K562 (cell line): Measurements from ENCODE around the gene POR. TPM values are rescaled to one million over a fixed set of nuclear protein-coding genes. Genes with fewer than 3 reads are reported as not detected.

ENCODE experiments used
- ATAC-seq: fragments of 200-7000 bp; cut with Tn5 transposase; 3 replicates; pipeline ENCODE4 v1.9.1; 2020; ENCODE audit warnings: moderate library complexity
- BruUV-seq: library from RNA; stranded (reverse); fragments of 400-500 nt; replicated peaks from 2 replicates; lab custom pipeline; 2021; lab: Mats Ljungman, UMichigan
- CTCF ChIA-PET: fragments of 300-600 bp; formaldehyde crosslinking; extraction: SDS; loops from one replicate; lab custom pipeline; 2021; ENCODE audit warnings: low intra/inter-chr PET ratio; lab: Yijun Ruan, JAX
- POLR2A ChIA-PET: fragments of 300-600, 350-650 bp; sonication (Branson Sonifier 250); formaldehyde crosslinking; extraction: SDS; loops from one replicate; lab custom pipeline; 2021; ENCODE audit warnings: antibody characterized with exemption, inconsistent platforms; lab: Yijun Ruan, JAX
- DNase-seq, 4 experiments: peaks; one replicate each; pipeline versions ENCODE4 v3.0.0 to v3.0.0-alpha.2; 2011 to 2018; ENCODE audit warnings: low spot score in 3 of 4, mixed read lengths in 3 of 4; ENCODE audit errors: extremely low read depth in 1 of 4
- FAIRE-seq: peaks from 2 replicates; lab custom pipeline; 2011; peaks lifted over from hg19 to GRCh38; lab: Jason Lieb, UNC
- H2AFZ ChIP-seq: 2 replicates; pipeline ENCODE4 v1.6.0; 2011; ENCODE audit warnings: low read depth, low read length, control low read depth, inconsistent platforms
- H3K27ac ChIP-seq: fragments of 200-600 bp; 3 replicates; pipeline ENCODE4 v1.8.0; 2011; ENCODE audit warnings: low read depth, mild to moderate bottlenecking, control low read depth, inconsistent platforms, low read length, moderate library complexity, mixed read lengths; ENCODE audit errors: extremely low read depth
- H3K27me3 ChIP-seq, 2 experiments: fragments of 300-600 bp in 1 of 2; 2 replicates in 1 of 2; 3 replicates in 1 of 2; pipeline versions ENCODE4 v1.6.0 to v1.8.0; 2011; ENCODE audit warnings: inconsistent platforms in 2 of 2, low read length in 2 of 2, mild to moderate bottlenecking in 1 of 2, mixed read lengths in 1 of 2, moderate library complexity in 1 of 2; ENCODE audit not compliant: control insufficient read depth in 2 of 2, insufficient read depth in 2 of 2
- H3K36me3 ChIP-seq: fragments of 300-600 bp; 3 replicates; pipeline ENCODE4 v1.8.0; 2011; ENCODE audit warnings: mild to moderate bottlenecking, low read length, inconsistent platforms; ENCODE audit not compliant: control insufficient read depth, insufficient read depth
- H3K4me1 ChIP-seq, 2 experiments: fragments of 200-600 bp in 1 of 2; replicated peaks in 1 of 2; 2 replicates in 1 of 2; 3 replicates in 1 of 2; pipeline versions ENCODE4 v1.5.1 to v1.8.0; 2011; ENCODE audit warnings: inconsistent platforms in 2 of 2, low read length in 2 of 2, mild to moderate bottlenecking in 1 of 2, mixed read lengths in 1 of 2, moderate library complexity in 1 of 2; ENCODE audit not compliant: control insufficient read depth in 2 of 2, insufficient read depth in 2 of 2
- H3K4me2 ChIP-seq: 2 replicates; pipeline ENCODE4 v1.6.1; 2011; ENCODE audit warnings: low read length, control low read depth, inconsistent platforms, mixed read lengths; ENCODE audit not compliant: insufficient read depth
- H3K4me3 ChIP-seq: fragments of 200-600 bp; sonication (generic), shearing (Covaris generic); 2 replicates; pipeline ENCODE4 v1.5.1; 2016; ENCODE audit warnings: control low read depth, inconsistent platforms
- H3K79me2 ChIP-seq: fragments of 200-600 bp; 3 replicates; pipeline ENCODE4 v1.8.0; 2011; ENCODE audit warnings: low read length, inconsistent platforms; ENCODE audit not compliant: control insufficient read depth, insufficient read depth
- H3K9ac ChIP-seq, 2 experiments: 2 replicates each; pipeline versions ENCODE4 v1.6.0 to v1.6.1; 2011; ENCODE audit warnings: low read depth in 2 of 2, low read length in 2 of 2, control low read depth in 1 of 2, inconsistent platforms in 1 of 2, mild to moderate bottlenecking in 1 of 2, mixed read lengths in 1 of 2; ENCODE audit not compliant: insufficient read depth in 1 of 2
- H3K9me1 ChIP-seq: one replicate; pipeline ENCODE4 v1.6.0; 2011; ENCODE audit warnings: inconsistent platforms, mild to moderate bottlenecking, low read length, moderate library complexity; ENCODE audit not compliant: control insufficient read depth, insufficient read depth
- H3K9me3 ChIP-seq: replicated peaks from 2 replicates; pipeline ENCODE4 v1.5.1; 2011; ENCODE audit warnings: low read depth, low read length, inconsistent platforms; ENCODE audit not compliant: control insufficient read depth, insufficient read depth
- H4K20me1 ChIP-seq: replicated peaks from 2 replicates; pipeline ENCODE4 v1.6.1; 2011; ENCODE audit warnings: low read length, inconsistent platforms, mixed read lengths; ENCODE audit not compliant: control insufficient read depth, insufficient read depth
- CBX5 ChIP-seq: IDR thresholded peaks from 2 replicates; pipeline ENCODE4 v1.6.1; 2014; ENCODE audit warnings: low read depth, borderline replicate concordance
- E4F1 ChIP-seq: fragments of 250-450 bp; sonication (Bioruptor Pico); IDR thresholded peaks from 2 replicates; pipeline ENCODE4 v1.5.0; 2021; ENCODE audit warnings: mild to moderate bottlenecking, borderline replicate concordance
- HDAC8 ChIP-seq: fragments of 450-650 bp; IDR thresholded peaks from 2 replicates; pipeline ENCODE4 v1.6.1; 2016; ENCODE audit warnings: mild to moderate bottlenecking, missing genetic modification characterization, moderate library complexity, missing compliant biosample characterization
- HMGN3 ChIP-seq: IDR thresholded peaks from 2 replicates; pipeline ENCODE4 v1.6.1; 2011; ENCODE audit warnings: borderline replicate concordance, low read depth, mild to moderate bottlenecking, mixed read lengths, low read length; ENCODE audit not compliant: insufficient read length; ENCODE audit errors: extremely low read depth
- LCOR ChIP-seq: sonication (generic); formaldehyde crosslinking; IDR thresholded peaks from 2 replicates; pipeline ENCODE4 v1.8.0; 2022; ENCODE audit warnings: mild to moderate bottlenecking, missing genetic modification reagents
- POLR2B ChIP-seq: fragments of 450-650 bp; IDR thresholded peaks from 2 replicates; pipeline ENCODE4 v1.6.1; 2018; ENCODE audit warnings: low read depth; ENCODE audit not compliant: partially characterized antibody
- POLR2G ChIP-seq: fragments of 200-400 bp; formaldehyde crosslinking; IDR thresholded peaks from 2 replicates; pipeline ENCODE4 v1.6.1; 2017; ENCODE audit warnings: low read depth, mild to moderate bottlenecking, antibody characterized with exemption, low read length, moderate library complexity
- PRMT5 ChIP-seq: sonication (generic); formaldehyde crosslinking; IDR thresholded peaks from 2 replicates; pipeline ENCODE4 v1.5.0; 2020; ENCODE audit warnings: missing genetic modification reagents
- RBM15 ChIP-seq: fragments of 200-400 bp; formaldehyde crosslinking; IDR thresholded peaks from 2 replicates; pipeline ENCODE4 v1.6.1; 2018; ENCODE audit warnings: mild to moderate bottlenecking, low read length, moderate library complexity; ENCODE audit not compliant: insufficient read depth
- SIN3B ChIP-seq: fragments of 450-650 bp; IDR thresholded peaks from 2 replicates; pipeline ENCODE4 v1.6.1; 2017; ENCODE audit warnings: low read depth, mild to moderate bottlenecking, moderate library complexity
- TCF3 ChIP-seq: sonication (generic); formaldehyde crosslinking; IDR thresholded peaks from 2 replicates; pipeline ENCODE4 v1.4.0; 2020; ENCODE audit warnings: mild to moderate bottlenecking, missing genetic modification reagents
- ZFX ChIP-seq: sonication (generic); formaldehyde crosslinking; IDR thresholded peaks from 2 replicates; pipeline ENCODE4 v1.8.0; 2022; ENCODE audit warnings: mild to moderate bottlenecking, missing genetic modification reagents, moderate library complexity
- ZNF280B ChIP-seq: fragments of 250-450 bp; sonication (Bioruptor Pico); IDR thresholded peaks from 2 replicates; pipeline ENCODE4 v1.5.1; 2021; ENCODE audit warnings: mild to moderate bottlenecking
- ZNF551 ChIP-seq: fragments of 250-450 bp; sonication (Bioruptor Pico); IDR thresholded peaks from 2 replicates; pipeline ENCODE4 v1.5.0; 2021; ENCODE audit warnings: mild to moderate bottlenecking, moderate library complexity
- ZNF764 ChIP-seq: fragments of 250-450 bp; sonication (Bioruptor Pico); IDR thresholded peaks from 2 replicates; pipeline ENCODE4 v1.4.0; 2020; ENCODE audit warnings: low read depth, mild to moderate bottlenecking, moderate library complexity
- WGBS: fragments of 100-300 bp; shearing (Covaris generic); methylation state at CpG from one replicate; pipeline ENCODE4 v1.1.6; 2016; ENCODE audit warnings: low coverage, mixed read lengths; ENCODE audit not compliant: insufficient coverage; ENCODE audit errors: missing lambda C conversion rate; 5-methylcytosine and 5-hydroxymethylcytosine counted together
- in situ Hi-C: fragments of 300-500 bp; cut with MboI; formaldehyde crosslinking; loops from 4 replicates; pipeline ENCODE4 v1.15.0; 2018; ENCODE audit warnings: inconsistent platforms, mixed read lengths
- intact Hi-C: fragments of 100-400 bp; cut with micrococcal nuclease; formaldehyde crosslinking; loops from 2 replicates; pipeline ENCODE4 v1.14.2; 2022
- polyA plus RNA-seq, 8 experiments: library from polyadenylated mRNA; depleted of rRNA in 4 of 8; stranded (reverse) in 5 of 8; unstranded in 3 of 8; fragments of >200 nt; fragmentation: Nextera tagmentation in 2 of 8; fragmentation: Illumina TruSeq in 1 of 8; extraction: Ambion mirVana in 2 of 8; extraction: Trizol in 1 of 8; gene quantifications; 2 replicates each; pipeline versions ENCODE4 v1.2.1 to v1.2.3, GENCODE V29; 2011 to 2014; ENCODE audit warnings: inconsistent platforms in 1 of 8, missing spikeins in 1 of 8
- total RNA-seq, 7 experiments: library from RNA; depleted of rRNA in 6 of 7; stranded (reverse); fragments of >200 nt in 6 of 7; fragmentation: Illumina TruSeq in 2 of 7; extraction: Trizol in 2 of 7; gene quantifications; 2 replicates each; pipeline versions ENCODE4 v1.2.1 to v1.2.3, GENCODE V29; 2011 to 2021; ENCODE audit warnings: low replicate concordance in 1 of 7
- TF ChIP-seq, protein P1 (sequence below): sonication (generic); formaldehyde crosslinking; IDR thresholded peaks from 2 replicates; pipeline ENCODE4 v1.8.0; 2022; ENCODE audit warnings: mild to moderate bottlenecking, missing genetic modification reagents, borderline replicate concordance

The POR gene
- total and polyA plus RNA-seq, 9 of the 15 experiments (the other 6 are each of a cell fraction or from before 2014, with no cell fraction given): 4.7 to 142 (median 40.8) TPM

- ChIA-PET CTCF (no interaction called here), POLR2A (no interaction called here)
- DNase-seq (no peak), FAIRE-seq (no peak), ATAC-seq (no peak)
- no peaks in the 10 kb centered on the region for H3K27me3 ChIP-seq
- no peak overlapping the region for H3K4me2 ChIP-seq
- H3K4me1 ChIP-seq: peaks cover 11 to 69% of the 10 kb centered on the region in 2 experiments; a peak in 4 of 5 replicates
- H4K20me1 ChIP-seq: peaks cover 3% of the 10 kb centered on the region; the same call in 1 of the 2 replicates
- peaks cover 4% of the 10 kb centered on the region for H3K9me1 ChIP-seq
- TF ChIP-seq, protein P1, sequence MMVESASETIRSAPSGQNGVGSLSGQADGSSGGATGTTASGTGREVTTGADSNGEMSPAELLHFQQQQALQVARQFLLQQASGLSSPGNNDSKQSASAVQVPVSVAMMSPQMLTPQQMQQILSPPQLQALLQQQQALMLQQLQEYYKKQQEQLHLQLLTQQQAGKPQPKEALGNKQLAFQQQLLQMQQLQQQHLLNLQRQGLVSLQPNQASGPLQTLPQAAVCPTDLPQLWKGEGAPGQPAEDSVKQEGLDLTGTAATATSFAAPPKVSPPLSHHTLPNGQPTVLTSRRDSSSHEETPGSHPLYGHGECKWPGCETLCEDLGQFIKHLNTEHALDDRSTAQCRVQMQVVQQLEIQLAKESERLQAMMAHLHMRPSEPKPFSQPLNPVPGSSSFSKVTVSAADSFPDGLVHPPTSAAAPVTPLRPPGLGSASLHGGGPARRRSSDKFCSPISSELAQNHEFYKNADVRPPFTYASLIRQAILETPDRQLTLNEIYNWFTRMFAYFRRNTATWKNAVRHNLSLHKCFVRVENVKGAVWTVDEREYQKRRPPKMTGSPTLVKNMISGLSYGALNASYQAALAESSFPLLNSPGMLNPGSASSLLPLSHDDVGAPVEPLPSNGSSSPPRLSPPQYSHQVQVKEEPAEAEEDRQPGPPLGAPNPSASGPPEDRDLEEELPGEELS: no peak
- TF ChIP-seq HDAC8 (tag): no peak
- no peak for TF ChIP-seq ZNF551 (CRISPR knock-in tag)
- no peak for TF ChIP-seq TCF3 (CRISPR knock-in tag)
- no peak for TF ChIP-seq ZFX (CRISPR knock-in tag)
- TF ChIP-seq POLR2B: no peak
- no peak for TF ChIP-seq LCOR (CRISPR knock-in tag)
- TF ChIP-seq PRMT5 (CRISPR knock-in tag): no peak
- no peak for TF ChIP-seq E4F1
- no peak for TF ChIP-seq HMGN3
- no peak for TF ChIP-seq ZNF280B (CRISPR knock-in tag)
- TF ChIP-seq CBX5: no peak
- TF ChIP-seq RBM15: no peak
- no peak for TF ChIP-seq SIN3B
- TF ChIP-seq POLR2G: no peak; the same call in 1 of the 2 replicates
- no peak for TF ChIP-seq ZNF764 (CRISPR knock-in tag)
- in situ Hi-C loops (no loop called here), intact Hi-C loops (no loop called here)
- no peaks in the 10 kb centered on the region; the same call in 2 of the 3 replicates for H3K79me2 ChIP-seq
- peak overlapping the region in 1 of 2 experiments; percentile 64; a peak in 1 of 4 replicates for H3K9ac ChIP-seq
- BruUV-seq: no TSS peak
- no peaks in the 10 kb centered on the region for H3K9me3 ChIP-seq
- H3K4me3 ChIP-seq: no peak overlapping the region
- H3K36me3 ChIP-seq: peaks cover 82% of the 10 kb centered on the region; the same call in 2 of the 3 replicates
- H3K27ac ChIP-seq: no peak overlapping the region
- H2AFZ ChIP-seq: no peak overlapping the region
- WGBS: 84% methylated on average over 18 of the region's 21 CpGs
These were observed 70.1 kb downstream of the POR start for GRCh38 chr7:75985009-75985517.
